Spleen (tissue), 11 donors: ENCODE measurements around the gene FBXL16. TPM values are rescaled to one million over a fixed set of nuclear protein-coding genes. Genes with fewer than 3 reads are reported as not detected.

Experiments used
- DNase-seq: peaks from one replicate; pipeline ENCODE4 v3.0.0-alpha.2; 2020
- H3K27ac ChIP-seq, 8 donors: fragments of 200-600 bp; sonication (generic) in 7 of 8; 1 replicate in 4 of 8; 2 replicates in 4 of 8; pipeline versions ENCODE4 v1.5.0 to v1.8.0; 2016 to 2021; ENCODE audit warnings: inconsistent platforms in 4 of 8, mild to moderate bottlenecking in 4 of 8, moderate library complexity in 1 of 8
- H3K27me3 ChIP-seq, 7 donors: fragments of 200-600 bp; sonication (generic) in 6 of 7; replicated peaks in 1 of 7; 1 replicate in 4 of 7; 2 replicates in 3 of 7; pipeline versions ENCODE4 v1.5.0 to v1.8.0; 2016 to 2021; ENCODE audit warnings: inconsistent platforms in 3 of 7, mild to moderate bottlenecking in 1 of 7
- H3K36me3 ChIP-seq, 6 donors: fragments of 200-600 bp; sonication (generic) in 5 of 6; 1 replicate in 4 of 6; 2 replicates in 2 of 6; pipeline versions ENCODE4 v1.5.0 to v1.8.0; 2016 to 2021; ENCODE audit warnings: inconsistent platforms in 2 of 6
- H3K4me1 ChIP-seq, 6 donors: fragments of 200-600 bp; sonication (generic) in 5 of 6; 1 replicate in 3 of 6; 2 replicates in 3 of 6; pipeline versions ENCODE4 v1.5.0 to v1.8.0; 2016 to 2021; ENCODE audit warnings: inconsistent platforms in 3 of 6
- H3K4me3 ChIP-seq, 8 donors: fragments of 200-600 bp; sonication (generic) in 7 of 8; 1 replicate in 4 of 8; 2 replicates in 4 of 8; pipeline versions ENCODE4 v1.5.0 to v1.8.0; 2016 to 2021; ENCODE audit warnings: inconsistent platforms in 4 of 8, mild to moderate bottlenecking in 4 of 8, moderate library complexity in 2 of 8
- H3K9me3 ChIP-seq, 8 donors: fragments of 200-600 bp; sonication (generic) in 7 of 8; 1 replicate in 4 of 8; 2 replicates in 4 of 8; pipeline versions ENCODE4 v1.5.0 to v1.8.0; 2016 to 2021; ENCODE audit warnings: inconsistent platforms in 4 of 8
- CTCF ChIP-seq, 11 experiments: fragments of 200-600 bp in 7 of 11; fragments of 450-650 bp in 4 of 11; sonication (generic) in 4 of 11; IDR thresholded peaks in 8 of 11; conservative IDR thresholded peaks in 3 of 11; 1 replicate in 7 of 11; 2 replicates in 4 of 11; pipeline versions ENCODE4 v1.4.0 to v1.8.0; 2016 to 2021; ENCODE audit warnings: antibody characterized with exemption in 11 of 11, inconsistent platforms in 4 of 11, mild to moderate bottlenecking in 1 of 11
- POLR2A ChIP-seq, 3 donors: fragments of 450-650 bp; IDR thresholded peaks; one replicate each; pipeline ENCODE4 v1.5.1; 2017; ENCODE audit warnings: antibody characterized with exemption in 3 of 3, mild to moderate bottlenecking in 1 of 3
- POLR2AphosphoS5 ChIP-seq, 3 donors: sonication (generic); formaldehyde crosslinking; IDR thresholded peaks; one replicate each; pipeline ENCODE4 v1.5.1; 2017; ENCODE audit warnings: antibody characterized with exemption in 3 of 3
- WGBS, 5 donors: extraction: QIAGEN DNeasy Blood & Tissue Kit in 3 of 5; methylation state at CpG; one replicate each; pipeline versions ENCODE4 v1.1.5 to v1.1.7; 2013 to 2018; 5-methylcytosine and 5-hydroxymethylcytosine counted together
- intact Hi-C: fragments of 100-400 bp; cut with DNase I; formaldehyde crosslinking; loops from one replicate; pipeline ENCODE4 v1.15.0; 2023; ENCODE audit warnings: low total_unique reads
- polyA plus RNA-seq, 3 donors: library from polyadenylated mRNA; stranded (reverse); fragments of 200-250 nt; gene quantifications; one replicate each; pipeline ENCODE4 v1.2.1, GENCODE V29; 2013
- total RNA-seq, 7 donors: library from RNA; depleted of rRNA in 3 of 7; stranded (reverse); fragments of >200 nt in 3 of 7; fragmentation: NEBNext Ultra II Directional in 4 of 7; extraction: Animal tissue kit (Norgen Biotek cat#: 25700) in 4 of 7; gene quantifications; one replicate each; pipeline versions ENCODE4 v1.1.0 to v1.2.1, GENCODE V29; 2016 to 2021
- donor health status: healthy with polysubstance abuse.
- donor health status: DM: no; HTN: no; CAD: no; lungs with moderate emphysema.
- donor health status: DM: no; HTN: no; CAD: no.
- donor health status: Bipolar disorder and iron deficiency.
- donor health status: healthy.
- donor health status: DM: no; HTN: no; CAD: no.
- donor health status: DM: yes; HTN: yes; CAD: no.

FBXL16 gene
- total and polyA plus RNA-seq, 10 donors: 0.48 to 2.6 (median 1.5) TPM

GRCh38 chr16:667113-667779 is 38.4 kb downstream of the FBXL16 start:
- intact Hi-C loops: no loop called here
- H3K4me1 ChIP-seq: peaks cover 14 to 39% (median 27%) of the 10 kb centered on the region in 6 donors
- peak; percentile 88 for DNase-seq
- peak overlapping the region in 6 of 8 donors; percentile 70 to 99 (median 92) for H3K4me3 ChIP-seq
- TF ChIP-seq POLR2AphosphoS5 (IDR thresholded peaks at IDR 0.05): no peak
- TF ChIP-seq POLR2A (IDR thresholded peaks at IDR 0.05): no peak
- no peak for TF ChIP-seq CTCF (IDR thresholded peaks at IDR 0.05 in 8 of 11, conservative IDR thresholded peaks at IDR 0.05 in 3 of 11)
- H3K9me3 ChIP-seq: no peaks in the 10 kb centered on the region
- peak overlapping the region; percentile 75 to 94 (median 90) for H3K27ac ChIP-seq
- no peaks in the 10 kb centered on the region for H3K27me3 ChIP-seq
- 83 to 90% (median 89%) methylated on average over 6 to 22 of the region's 22 CpGs for WGBS, 5 donors
- H3K36me3 ChIP-seq: peaks cover 0 to 33% (median 29%) of the 10 kb centered on the region in 6 donors

GRCh38 chr16:666572-666971 is 39.0 kb downstream of the FBXL16 start:
- Histone ChIP-seq H3K27ac (peak overlapping the region in 1 of 8 donors; percentile 94), H3K4me1 (peaks cover 14 to 43% (median 28%) of the 10 kb centered on the region in 6 donors), H3K36me3 (peaks cover 0 to 26% (median 22%) of the 10 kb centered on the region in 6 donors), H3K9me3 (no peaks in the 10 kb centered on the region), H3K4me3 (no peak overlapping the region), H3K27me3 (no peaks in the 10 kb centered on the region)
- no peak for DNase-seq
- intact Hi-C loops: no loop called here
- WGBS, 5 donors: 89 to 96% (median 92%) methylated on average over 11 to 13 of the region's 13 CpGs
- TF ChIP-seq POLR2AphosphoS5 (IDR thresholded peaks at IDR 0.05) (no peak), POLR2A (IDR thresholded peaks at IDR 0.05) (no peak), CTCF (IDR thresholded peaks at IDR 0.05 in 8 of 11, conservative IDR thresholded peaks at IDR 0.05 in 3 of 11) (no peak)

GRCh38 chr16:662597-662996 is 43.0 kb downstream of the FBXL16 start:
- WGBS, 5 donors: 87 to 95% (median 94%) methylated on average over 10 to 21 of the region's 21 CpGs
- no peak overlapping the region for H3K4me3 ChIP-seq

More at GRCh38 chr16:662597-662996, 43.0 kb downstream of the FBXL16 start:
- no peaks in the 10 kb centered on the region for H3K9me3 ChIP-seq
- H3K4me1 ChIP-seq: peaks cover 15 to 36% (median 25%) of the 10 kb centered on the region in 6 donors
- H3K27ac ChIP-seq: no peak overlapping the region
- no peaks in the 10 kb centered on the region for H3K27me3 ChIP-seq
- no peak for DNase-seq
- intact Hi-C loops: no loop called here
- TF ChIP-seq POLR2AphosphoS5 (IDR thresholded peaks at IDR 0.05): no peak
- TF ChIP-seq POLR2A (IDR thresholded peaks at IDR 0.05): no peak
- no peak for TF ChIP-seq CTCF (IDR thresholded peaks at IDR 0.05 in 8 of 11, conservative IDR thresholded peaks at IDR 0.05 in 3 of 11)
- peaks cover 0 to 12% (median 0%) of the 10 kb centered on the region in 6 donors for H3K36me3 ChIP-seq
